K562 (cell line): ENCODE data around the gene HIPK2. TPM values are rescaled to one million over a fixed set of nuclear protein-coding genes. Genes with fewer than 3 reads are reported as not detected.

ENCODE experiments used
- ARID2 ChIP-seq: fragments of 450-650 bp; IDR thresholded peaks from 2 replicates; pipeline ENCODE4 v1.6.1; 2017; ENCODE audit warnings: antibody characterized with exemption, mild to moderate bottlenecking
- CCNT2 ChIP-seq: IDR thresholded peaks from 2 replicates; pipeline ENCODE4 v1.6.1; 2011; ENCODE audit warnings: borderline replicate concordance, low read depth, mild to moderate bottlenecking, moderate library complexity, mixed read lengths, low read length; ENCODE audit not compliant: insufficient read length; ENCODE audit errors: extremely low read depth
- DDX20 ChIP-seq: fragments of 450-650 bp; IDR thresholded peaks from 2 replicates; pipeline ENCODE4 v1.6.1; 2016; ENCODE audit warnings: missing genetic modification characterization, low read depth, mild to moderate bottlenecking, missing compliant biosample characterization, moderate library complexity
- EWSR1 ChIP-seq: fragments of 450-650 bp; IDR thresholded peaks from 2 replicates; pipeline ENCODE4 v1.6.1; 2018; ENCODE audit warnings: borderline replicate concordance, mild to moderate bottlenecking, low read depth, moderate library complexity; ENCODE audit not compliant: partially characterized antibody
- GATAD2A ChIP-seq: fragments of 450-650 bp; IDR thresholded peaks from 2 replicates; pipeline ENCODE4 v1.6.1; 2017
- HEY1 ChIP-seq: fragments of 250-450 bp; sonication (Bioruptor Pico); IDR thresholded peaks from 2 replicates; pipeline ENCODE4 v1.5.0; 2020; ENCODE audit warnings: mild to moderate bottlenecking, moderate library complexity, borderline replicate concordance
- MAFG ChIP-seq: fragments of 450-650 bp; conservative IDR thresholded peaks from 2 replicates; pipeline ENCODE4 v1.6.1; 2016; ENCODE audit warnings: missing genetic modification characterization, missing compliant biosample characterization
- MIER1 ChIP-seq: fragments of 450-650 bp; IDR thresholded peaks from 2 replicates; pipeline ENCODE4 v1.6.1; 2016; ENCODE audit warnings: antibody characterized with exemption, mild to moderate bottlenecking, low read depth
- NFIC ChIP-seq: fragments of 450-650 bp; IDR thresholded peaks from 2 replicates; pipeline ENCODE4 v1.6.1; 2017; ENCODE audit warnings: mild to moderate bottlenecking, inconsistent platforms
- NR2C1 ChIP-seq, 2 experiments: fragments of 450-650 bp; IDR thresholded peaks; 2 replicates each; pipeline ENCODE4 v1.6.1; 2017; ENCODE audit warnings: mild to moderate bottlenecking in 2 of 2, antibody characterized with exemption in 1 of 2, inconsistent platforms in 1 of 2, missing compliant biosample characterization in 1 of 2, missing genetic modification characterization in 1 of 2
- RBBP5 ChIP-seq: fragments of 200-600 bp; sonication (generic); IDR thresholded peaks from 2 replicates; pipeline ENCODE4 v1.6.1; 2012; ENCODE audit warnings: borderline replicate concordance, mild to moderate bottlenecking, low read length, control low read depth, inconsistent platforms; ENCODE audit not compliant: insufficient read depth, poor library complexity, severe bottlenecking
- STAG1 ChIP-seq: sonication (generic); formaldehyde crosslinking; IDR thresholded peaks from 2 replicates; pipeline ENCODE4 v1.5.0; 2020; ENCODE audit warnings: missing genetic modification reagents, borderline replicate concordance
- STAT5A ChIP-seq: IDR thresholded peaks from 2 replicates; pipeline ENCODE4 v1.6.1; 2012; ENCODE audit warnings: low read length, inconsistent platforms, borderline replicate concordance
- ZC3H11A ChIP-seq: IDR thresholded peaks from 2 replicates; pipeline ENCODE4 v1.6.1; 2012; ENCODE audit warnings: low read depth, low read length, improper control_type of control experiment
- ZFP30 ChIP-seq: fragments of 250-450 bp; sonication (Bioruptor Pico); IDR thresholded peaks from 2 replicates; pipeline ENCODE4 v1.8.0; 2022; ENCODE audit warnings: moderate library complexity, mild to moderate bottlenecking, inconsistent platforms, borderline replicate concordance
- ZNF217 ChIP-seq: sonication (generic); formaldehyde crosslinking; IDR thresholded peaks from 2 replicates; pipeline ENCODE4 v1.8.0; 2022; ENCODE audit warnings: mild to moderate bottlenecking, missing genetic modification reagents
- ZNF707 ChIP-seq: fragments of 250-450 bp; sonication (Bioruptor Pico); conservative IDR thresholded peaks from 2 replicates; pipeline ENCODE4 v1.8.0; 2022; ENCODE audit warnings: inconsistent platforms, mild to moderate bottlenecking, moderate library complexity
- polyA plus RNA-seq, 8 experiments: library from polyadenylated mRNA; depleted of rRNA in 4 of 8; stranded (reverse) in 5 of 8; unstranded in 3 of 8; fragments of >200 nt; fragmentation: Nextera tagmentation in 2 of 8; fragmentation: Illumina TruSeq in 1 of 8; extraction: Ambion mirVana in 2 of 8; extraction: Trizol in 1 of 8; gene quantifications; 2 replicates each; pipeline versions ENCODE4 v1.2.1 to v1.2.3, GENCODE V29; 2011 to 2014; ENCODE audit warnings: inconsistent platforms in 1 of 8, missing spikeins in 1 of 8
- total RNA-seq, 7 experiments: library from RNA; depleted of rRNA in 6 of 7; stranded (reverse); fragments of >200 nt in 6 of 7; fragmentation: Illumina TruSeq in 2 of 7; extraction: Trizol in 2 of 7; gene quantifications; 2 replicates each; pipeline versions ENCODE4 v1.2.1 to v1.2.3, GENCODE V29; 2011 to 2021; ENCODE audit warnings: low replicate concordance in 1 of 7
- TF ChIP-seq, protein P1 (sequence below): sonication (generic); formaldehyde crosslinking; IDR thresholded peaks from 2 replicates; pipeline ENCODE4 v1.8.0; 2022; ENCODE audit warnings: mild to moderate bottlenecking, missing genetic modification reagents
- TF ChIP-seq, protein P2 (sequence below): fragments of 250-450 bp; sonication (Bioruptor Pico); IDR thresholded peaks from 2 replicates; pipeline ENCODE4 v1.4.0; 2020; ENCODE audit warnings: borderline replicate concordance
- TF ChIP-seq, protein P3 (sequence below): sonication (generic); formaldehyde crosslinking; IDR thresholded peaks from 2 replicates; pipeline ENCODE4 v1.4.0; 2020; ENCODE audit warnings: mild to moderate bottlenecking, missing genetic modification reagents
- TF ChIP-seq, protein P4 (sequence below): sonication (generic); formaldehyde crosslinking; IDR thresholded peaks from 2 replicates; pipeline ENCODE4 v1.8.0; 2022; ENCODE audit warnings: mild to moderate bottlenecking, low read depth, missing genetic modification reagents

Gene HIPK2
- total and polyA plus RNA-seq, 9 of the 15 experiments (the other 6 are each of a cell fraction or from before 2014, with no cell fraction given) = 0.69 to 19.8 (median 5.1) TPM

DNA sequence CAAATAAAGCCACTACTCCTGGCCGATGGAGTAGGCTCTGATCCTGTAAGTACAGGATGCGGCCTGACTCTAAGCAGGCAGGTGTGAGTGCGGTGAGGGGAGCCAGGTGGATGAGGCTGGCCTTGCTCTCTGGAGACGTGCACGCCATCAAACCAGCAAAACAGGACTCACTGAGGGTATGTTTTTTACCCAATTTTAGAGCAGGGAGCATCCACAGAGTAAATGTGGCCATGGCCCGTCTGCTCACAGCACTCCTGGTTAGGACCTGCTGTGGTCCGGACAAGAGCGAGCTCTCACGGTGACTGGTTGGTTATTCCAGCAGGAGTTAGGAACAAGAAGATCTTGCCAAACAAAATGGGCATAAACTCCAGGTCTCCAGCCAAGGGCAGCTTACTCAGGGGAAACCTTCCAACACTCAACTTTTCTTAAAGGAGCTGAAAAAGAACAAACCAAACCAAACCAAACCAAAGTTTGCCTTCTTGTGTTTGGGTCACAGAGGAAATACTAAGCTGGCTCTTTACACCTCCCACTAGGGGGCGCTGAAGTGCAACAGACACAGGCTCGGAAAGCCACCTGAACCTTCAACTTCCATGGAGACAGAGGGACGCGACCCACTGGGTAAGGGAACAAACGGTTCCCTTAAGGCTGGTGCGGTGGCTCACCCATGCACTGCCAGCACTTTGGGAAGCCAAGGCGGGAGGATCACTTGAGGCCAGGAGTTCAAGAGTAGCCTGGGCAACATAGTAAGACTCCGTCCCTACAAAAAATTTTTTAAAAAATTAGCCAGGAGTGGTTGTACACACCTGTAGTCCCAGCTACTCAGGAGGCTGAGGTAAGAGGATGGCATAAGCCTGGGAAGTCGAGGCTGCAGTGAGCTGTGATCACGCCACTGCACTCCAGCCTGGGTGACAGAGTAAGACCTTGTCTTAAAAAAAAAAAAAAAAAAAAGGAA is 131.9 kb downstream of the HIPK2 start (continued):
- no peak for TF ChIP-seq STAT5A
- peak; percentile 95 for TF ChIP-seq ARID2
- TF ChIP-seq MIER1 = no peak
- TF ChIP-seq, protein P1, sequence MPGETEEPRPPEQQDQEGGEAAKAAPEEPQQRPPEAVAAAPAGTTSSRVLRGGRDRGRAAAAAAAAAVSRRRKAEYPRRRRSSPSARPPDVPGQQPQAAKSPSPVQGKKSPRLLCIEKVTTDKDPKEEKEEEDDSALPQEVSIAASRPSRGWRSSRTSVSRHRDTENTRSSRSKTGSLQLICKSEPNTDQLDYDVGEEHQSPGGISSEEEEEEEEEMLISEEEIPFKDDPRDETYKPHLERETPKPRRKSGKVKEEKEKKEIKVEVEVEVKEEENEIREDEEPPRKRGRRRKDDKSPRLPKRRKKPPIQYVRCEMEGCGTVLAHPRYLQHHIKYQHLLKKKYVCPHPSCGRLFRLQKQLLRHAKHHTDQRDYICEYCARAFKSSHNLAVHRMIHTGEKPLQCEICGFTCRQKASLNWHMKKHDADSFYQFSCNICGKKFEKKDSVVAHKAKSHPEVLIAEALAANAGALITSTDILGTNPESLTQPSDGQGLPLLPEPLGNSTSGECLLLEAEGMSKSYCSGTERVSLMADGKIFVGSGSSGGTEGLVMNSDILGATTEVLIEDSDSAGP (CRISPR knock-in tag) = no peak
- TF ChIP-seq, protein P2, sequence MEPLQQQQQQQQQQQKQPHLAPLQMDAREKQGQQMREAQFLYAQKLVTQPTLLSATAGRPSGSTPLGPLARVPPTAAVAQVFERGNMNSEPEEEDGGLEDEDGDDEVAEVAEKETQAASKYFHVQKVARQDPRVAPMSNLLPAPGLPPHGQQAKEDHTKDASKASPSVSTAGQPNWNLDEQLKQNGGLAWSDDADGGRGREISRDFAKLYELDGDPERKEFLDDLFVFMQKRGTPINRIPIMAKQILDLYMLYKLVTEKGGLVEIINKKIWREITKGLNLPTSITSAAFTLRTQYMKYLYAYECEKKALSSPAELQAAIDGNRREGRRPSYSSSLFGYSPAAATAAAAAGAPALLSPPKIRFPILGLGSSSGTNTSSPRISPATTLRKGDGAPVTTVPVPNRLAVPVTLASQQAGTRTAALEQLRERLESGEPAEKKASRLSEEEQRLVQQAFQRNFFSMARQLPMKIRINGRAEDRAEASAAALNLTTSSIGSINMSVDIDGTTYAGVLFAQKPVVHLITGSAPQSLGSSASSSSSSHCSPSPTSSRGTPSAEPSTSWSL (CRISPR knock-in tag) = no peak
- TF ChIP-seq ZNF707 (CRISPR knock-in tag) = no peak
- no peak for TF ChIP-seq EWSR1
- no peak for TF ChIP-seq ZNF217 (CRISPR knock-in tag)
- TF ChIP-seq, protein P3, sequence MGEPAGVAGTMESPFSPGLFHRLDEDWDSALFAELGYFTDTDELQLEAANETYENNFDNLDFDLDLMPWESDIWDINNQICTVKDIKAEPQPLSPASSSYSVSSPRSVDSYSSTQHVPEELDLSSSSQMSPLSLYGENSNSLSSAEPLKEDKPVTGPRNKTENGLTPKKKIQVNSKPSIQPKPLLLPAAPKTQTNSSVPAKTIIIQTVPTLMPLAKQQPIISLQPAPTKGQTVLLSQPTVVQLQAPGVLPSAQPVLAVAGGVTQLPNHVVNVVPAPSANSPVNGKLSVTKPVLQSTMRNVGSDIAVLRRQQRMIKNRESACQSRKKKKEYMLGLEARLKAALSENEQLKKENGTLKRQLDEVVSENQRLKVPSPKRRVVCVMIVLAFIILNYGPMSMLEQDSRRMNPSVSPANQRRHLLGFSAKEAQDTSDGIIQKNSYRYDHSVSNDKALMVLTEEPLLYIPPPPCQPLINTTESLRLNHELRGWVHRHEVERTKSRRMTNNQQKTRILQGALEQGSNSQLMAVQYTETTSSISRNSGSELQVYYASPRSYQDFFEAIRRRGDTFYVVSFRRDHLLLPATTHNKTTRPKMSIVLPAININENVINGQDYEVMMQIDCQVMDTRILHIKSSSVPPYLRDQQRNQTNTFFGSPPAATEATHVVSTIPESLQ = no peak
- no peak for TF ChIP-seq MAFG
- no peak for TF ChIP-seq GATAD2A
- TF ChIP-seq ZC3H11A = no peak
- TF ChIP-seq NR2C1 (IDR thresholded peaks at IDR 0.05) = no peak
- no peak for TF ChIP-seq NR2C1 (tag; IDR thresholded peaks at IDR 0.05)
- no peak for TF ChIP-seq CCNT2
- no peak for TF ChIP-seq RBBP5
- no peak for TF ChIP-seq NFIC
- TF ChIP-seq, protein P4, sequence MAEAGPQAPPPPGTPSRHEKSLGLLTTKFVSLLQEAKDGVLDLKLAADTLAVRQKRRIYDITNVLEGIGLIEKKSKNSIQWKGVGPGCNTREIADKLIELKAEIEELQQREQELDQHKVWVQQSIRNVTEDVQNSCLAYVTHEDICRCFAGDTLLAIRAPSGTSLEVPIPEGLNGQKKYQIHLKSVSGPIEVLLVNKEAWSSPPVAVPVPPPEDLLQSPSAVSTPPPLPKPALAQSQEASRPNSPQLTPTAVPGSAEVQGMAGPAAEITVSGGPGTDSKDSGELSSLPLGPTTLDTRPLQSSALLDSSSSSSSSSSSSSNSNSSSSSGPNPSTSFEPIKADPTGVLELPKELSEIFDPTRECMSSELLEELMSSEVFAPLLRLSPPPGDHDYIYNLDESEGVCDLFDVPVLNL (CRISPR knock-in tag) = no peak
- TF ChIP-seq STAG1 (CRISPR knock-in tag) = peak; percentile 83; the same call in 1 of the 2 replicates
- no peak for TF ChIP-seq HEY1 (CRISPR knock-in tag)
- no peak for TF ChIP-seq DDX20
- no peak for TF ChIP-seq ZFP30 (CRISPR knock-in tag)
